ENCODE results near the gene DNAAF8.

DNA sequence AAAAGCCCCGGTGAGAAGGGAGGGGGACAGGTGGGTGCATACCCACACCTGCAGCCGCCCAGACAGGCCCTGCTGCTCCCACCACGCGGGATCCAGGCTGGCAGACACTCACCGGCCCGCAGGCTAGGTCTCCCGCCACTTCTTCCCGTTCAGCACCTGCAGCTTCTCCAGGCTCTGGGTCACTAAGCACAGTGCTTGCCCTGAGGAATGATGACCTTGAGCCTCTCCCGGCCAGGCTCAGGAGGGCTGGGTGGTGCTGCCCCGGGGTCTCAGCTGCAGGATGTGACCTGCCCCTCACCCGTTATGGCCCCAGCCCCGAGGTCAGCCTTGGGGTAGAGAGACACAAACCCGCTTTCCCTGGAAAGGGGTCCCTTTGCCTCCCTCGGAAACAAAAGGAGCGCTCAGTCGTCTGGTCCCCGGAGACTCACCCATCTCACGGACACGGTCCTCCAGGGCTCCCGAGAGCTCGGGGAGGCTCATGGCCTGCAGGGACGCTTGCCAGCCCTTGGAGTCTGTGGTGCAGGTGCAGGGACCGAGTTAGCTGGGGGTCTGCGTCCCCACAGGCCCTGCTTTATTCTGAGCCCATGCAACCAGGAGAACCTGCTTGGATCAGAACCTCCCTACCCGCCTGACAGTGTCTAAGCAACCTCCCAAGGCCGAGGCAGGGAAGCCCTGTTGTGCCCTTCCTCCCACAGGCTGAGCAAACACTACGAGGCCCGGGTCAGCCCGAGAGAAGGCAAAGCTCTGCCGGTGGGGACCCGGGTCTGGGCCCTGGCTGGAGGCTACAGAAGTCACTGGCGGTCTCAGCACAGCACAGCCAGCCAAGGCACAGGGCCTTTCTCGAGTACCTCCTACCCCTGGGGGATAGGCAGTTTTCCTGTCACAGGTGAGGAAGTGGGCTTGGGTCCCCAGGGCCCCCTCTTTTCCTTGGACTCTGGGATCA lies 37.2 kb upstream of the DNAAF8 start:
- TF ChIP-seq, protein P1, sequence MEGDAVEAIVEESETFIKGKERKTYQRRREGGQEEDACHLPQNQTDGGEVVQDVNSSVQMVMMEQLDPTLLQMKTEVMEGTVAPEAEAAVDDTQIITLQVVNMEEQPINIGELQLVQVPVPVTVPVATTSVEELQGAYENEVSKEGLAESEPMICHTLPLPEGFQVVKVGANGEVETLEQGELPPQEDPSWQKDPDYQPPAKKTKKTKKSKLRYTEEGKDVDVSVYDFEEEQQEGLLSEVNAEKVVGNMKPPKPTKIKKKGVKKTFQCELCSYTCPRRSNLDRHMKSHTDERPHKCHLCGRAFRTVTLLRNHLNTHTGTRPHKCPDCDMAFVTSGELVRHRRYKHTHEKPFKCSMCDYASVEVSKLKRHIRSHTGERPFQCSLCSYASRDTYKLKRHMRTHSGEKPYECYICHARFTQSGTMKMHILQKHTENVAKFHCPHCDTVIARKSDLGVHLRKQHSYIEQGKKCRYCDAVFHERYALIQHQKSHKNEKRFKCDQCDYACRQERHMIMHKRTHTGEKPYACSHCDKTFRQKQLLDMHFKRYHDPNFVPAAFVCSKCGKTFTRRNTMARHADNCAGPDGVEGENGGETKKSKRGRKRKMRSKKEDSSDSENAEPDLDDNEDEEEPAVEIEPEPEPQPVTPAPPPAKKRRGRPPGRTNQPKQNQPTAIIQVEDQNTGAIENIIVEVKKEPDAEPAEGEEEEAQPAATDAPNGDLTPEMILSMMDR (IDR thresholded peaks at IDR 0.05 in 4 of 5, conservative IDR thresholded peaks at IDR 0.05 in 1 of 5) = no peak
- TF ChIP-seq POLR2A (IDR thresholded peaks at IDR 0.05) = no peak

Data from gastrocnemius medialis (tissue), 4 donors.